Endothelial cell of umbilical vein (primary cell): ENCODE data around the gene ETFA. TPM values are rescaled to one million over a fixed set of nuclear protein-coding genes. Genes with fewer than 3 reads are reported as not detected.

ENCODE experiments used
- BruUV-seq: library from RNA; stranded (reverse); fragments of 400-500 nt; replicated peaks from 2 replicates; lab custom pipeline; 2021; lab: Mats Ljungman, UMichigan
- CTCF ChIA-PET: fragments of 300-600, 350-600 bp; sonication (Branson Sonifier 250); formaldehyde crosslinking; loops from one replicate; lab custom pipeline; 2021; ENCODE audit warnings: antibody characterized with exemption, inconsistent platforms; lab: Charles Lee
- POLR2A ChIA-PET: fragments of 300-600, 350-600 bp; sonication (Branson Sonifier 250); formaldehyde crosslinking; loops from one replicate; lab custom pipeline; 2021; ENCODE audit warnings: antibody characterized with exemption, inconsistent platforms; lab: Charles Lee
- DNase-seq: peaks from one replicate; pipeline ENCODE4 v3.0.0-alpha.2; 2011; ENCODE audit warnings: low read depth, low spot score
- FAIRE-seq: peaks from 2 replicates; lab custom pipeline; 2011; peaks lifted over from hg19 to GRCh38; lab: Jason Lieb, UNC
- H2AFZ ChIP-seq: 2 replicates; pipeline ENCODE4 v1.6.0; 2012; ENCODE audit warnings: low read depth, low read length, control low read depth, inconsistent platforms
- H3K27ac ChIP-seq: 2 replicates; pipeline ENCODE4 v1.5.1; 2011; ENCODE audit warnings: low read depth, mild to moderate bottlenecking, control low read depth, low read length, moderate library complexity; ENCODE audit not compliant: insufficient read depth
- H3K27me3 ChIP-seq, 2 experiments: 2 replicates each; pipeline versions ENCODE4 v1.6.0 to v1.6.1; 2011; ENCODE audit warnings: low read length in 2 of 2, mixed read lengths in 1 of 2; ENCODE audit not compliant: control insufficient read depth in 2 of 2, insufficient read depth in 2 of 2
- H3K36me3 ChIP-seq, 2 experiments: 2 replicates in 1 of 2; 3 replicates in 1 of 2; pipeline ENCODE4 v1.5.1; 2011; ENCODE audit warnings: low read length in 2 of 2, mild to moderate bottlenecking in 1 of 2, moderate library complexity in 1 of 2; ENCODE audit not compliant: control insufficient read depth in 2 of 2, insufficient read depth in 2 of 2; ENCODE audit errors: extremely low read depth in 1 of 2
- H3K4me1 ChIP-seq: 3 replicates; pipeline ENCODE4 v1.5.1; 2011; ENCODE audit warnings: mild to moderate bottlenecking, low read length; ENCODE audit not compliant: control insufficient read depth, insufficient read depth; ENCODE audit errors: extremely low read depth
- H3K4me2 ChIP-seq: 2 replicates; pipeline ENCODE4 v1.6.1; 2011; ENCODE audit warnings: low read length, control low read depth, mixed read lengths; ENCODE audit not compliant: insufficient read depth
- H3K4me3 ChIP-seq, 3 experiments: fragments of 200-600 bp in 1 of 3; sonication (generic), shearing (Covaris generic) in 1 of 3; replicated peaks in 1 of 3; 2 replicates each; pipeline ENCODE4 v1.5.1; 2011 to 2016; ENCODE audit warnings: control low read depth in 3 of 3, low read length in 3 of 3, mild to moderate bottlenecking in 2 of 3, inconsistent platforms in 1 of 3, low read depth in 1 of 3, moderate library complexity in 1 of 3; ENCODE audit not compliant: insufficient read depth in 1 of 3
- H3K79me2 ChIP-seq: 2 replicates; pipeline ENCODE4 v1.6.0; 2012; ENCODE audit warnings: low read length, inconsistent platforms; ENCODE audit not compliant: control insufficient read depth, insufficient read depth
- H3K9ac ChIP-seq: replicated peaks from 2 replicates; pipeline ENCODE3; 2011; ENCODE audit warnings: low read length, control low read depth; ENCODE audit not compliant: insufficient read depth; ENCODE audit errors: extremely low read depth
- H3K9me1 ChIP-seq: replicated peaks from 3 replicates; pipeline ENCODE4 v1.6.0; 2011; ENCODE audit warnings: mild to moderate bottlenecking, low read length; ENCODE audit not compliant: control insufficient read depth, insufficient read depth; ENCODE audit errors: extremely low read depth
- H3K9me3 ChIP-seq: replicated peaks from 2 replicates; pipeline ENCODE4 v1.5.1; 2012; ENCODE audit warnings: low read length, inconsistent platforms; ENCODE audit not compliant: control insufficient read depth, insufficient read depth
- H4K20me1 ChIP-seq: replicated peaks from 2 replicates; pipeline ENCODE3; 2011; ENCODE audit warnings: mild to moderate bottlenecking, low read length; ENCODE audit not compliant: control insufficient read depth, insufficient read depth; ENCODE audit errors: extremely low read depth
- CTCF ChIP-seq, 2 donors: IDR thresholded peaks; 1 replicate in 1 of 2; 2 replicates in 1 of 2; pipeline ENCODE4 v1.5.1; 2011; ENCODE audit warnings: low read length in 2 of 2, mild to moderate bottlenecking in 2 of 2, moderate library complexity in 2 of 2, control low read depth in 1 of 2, inconsistent platforms in 1 of 2, low read depth in 1 of 2; ENCODE audit not compliant: insufficient read depth in 1 of 2; ENCODE audit errors: extremely low read depth in 1 of 2
- EZH2 ChIP-seq: IDR thresholded peaks from 2 replicates; pipeline ENCODE4 v1.6.1; 2012; ENCODE audit warnings: borderline replicate concordance, low read depth, mild to moderate bottlenecking, moderate library complexity, low read length, inconsistent platforms; ENCODE audit not compliant: severe bottlenecking
- FOS ChIP-seq: IDR thresholded peaks from 2 replicates; pipeline ENCODE4 v1.6.1; 2011; ENCODE audit warnings: mild to moderate bottlenecking, low read length, moderate library complexity, borderline replicate concordance; ENCODE audit not compliant: insufficient read depth
- GATA2 ChIP-seq: IDR thresholded peaks from 2 replicates; pipeline ENCODE4 v1.7.0; 2011; ENCODE audit warnings: low read depth, mild to moderate bottlenecking, moderate library complexity, mixed read lengths, low read length; ENCODE audit not compliant: insufficient read length, insufficient read depth
- JUN ChIP-seq: IDR thresholded peaks from 2 replicates; pipeline ENCODE4 v1.6.1; 2011; ENCODE audit warnings: borderline replicate concordance, low read depth; ENCODE audit not compliant: insufficient read length, insufficient read depth
- MYC ChIP-seq: IDR thresholded peaks from one replicate; pipeline ENCODE4 v1.6.1; 2011; ENCODE audit warnings: mild to moderate bottlenecking, low read depth, low read length
- POLR2A ChIP-seq: IDR thresholded peaks from 2 replicates; pipeline ENCODE4 v1.6.1; 2012; ENCODE audit warnings: low read depth, mild to moderate bottlenecking, control low read depth, low read length
- POLR2AphosphoS5 ChIP-seq: IDR thresholded peaks from 2 replicates; pipeline ENCODE4 v1.6.1; 2012; ENCODE audit warnings: low read depth, mild to moderate bottlenecking, control low read depth, low read length, moderate library complexity; ENCODE audit not compliant: insufficient read depth
- dilution Hi-C: fragments of 300-500 bp; cut with MboI; formaldehyde crosslinking; loops from one replicate; pipeline ENCODE4 v1.15.0; 2019; ENCODE audit warnings: low sequenced_read_pairs; ENCODE audit not compliant: extremely low pct_ligation_motif_present
- intact Hi-C: fragments of 100-400 bp; cut with micrococcal nuclease; formaldehyde crosslinking; loops from one replicate; pipeline ENCODE4 v1.10.0; 2022
- polyA plus RNA-seq, 4 experiments: library from polyadenylated mRNA; depleted of rRNA in 3 of 4; stranded (reverse) in 3 of 4; unstranded in 1 of 4; fragments of >200 nt; gene quantifications; 2 replicates each; pipeline versions ENCODE4 v1.2.1 to v1.2.3, GENCODE V29; 2011 to 2012; ENCODE audit warnings: missing spikeins in 1 of 4
- total RNA-seq: library from RNA; stranded (reverse); gene quantifications from 2 replicates; pipeline ENCODE4 v1.2.3, GENCODE V29; 2021
- TF ChIP-seq, protein P1 (sequence below): IDR thresholded peaks from 2 replicates; pipeline ENCODE4 v1.6.1; 2011; ENCODE audit not compliant: insufficient read depth, insufficient read length

ETFA gene
- total and polyA plus RNA-seq, 2 donors (not counting 3 experiments of a cell fraction or from before 2014, with no cell fraction given), result 102 to 116 TPM

DNA sequence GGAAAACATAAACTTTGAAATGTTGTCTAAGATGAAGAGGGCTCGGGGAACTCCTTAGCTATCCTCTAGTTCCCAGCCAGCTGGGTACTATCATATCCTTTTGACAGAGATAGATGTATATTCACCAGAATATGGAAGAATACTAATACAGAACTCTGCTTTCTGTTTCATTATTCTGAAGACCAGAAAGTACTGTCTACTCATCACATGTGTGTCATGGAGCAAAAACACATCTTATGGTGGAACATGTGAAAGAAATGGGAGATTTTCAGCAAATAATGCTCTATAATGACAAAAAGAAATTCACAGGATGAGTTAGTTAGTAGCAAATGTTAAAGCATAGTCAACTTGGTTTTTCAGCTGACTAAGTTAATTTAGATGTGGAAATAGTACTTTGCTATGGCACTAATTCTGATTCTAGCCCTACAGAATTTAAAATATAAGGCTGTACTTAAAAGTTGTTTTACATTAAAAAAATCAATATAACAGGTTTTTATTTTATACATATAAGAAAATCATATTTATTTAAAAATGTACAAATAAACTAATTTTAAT lies 41.8 kb upstream of the ETFA start:
- H2AFZ ChIP-seq, result no peak overlapping the region
- H3K4me3 ChIP-seq, result no peak overlapping the region
- FAIRE-seq, result no peak
- intact Hi-C loops (no loop called here), dilution Hi-C loops (no loop called here)
- peaks cover 0 to 4% of the 10 kb centered on the region in 2 experiments for H3K27me3 ChIP-seq
- H3K9ac ChIP-seq, result no peak overlapping the region
- H3K36me3 ChIP-seq, result no peaks in the 10 kb centered on the region
- ChIA-PET POLR2A (no interaction called here), CTCF (no interaction called here)
- H3K9me1 ChIP-seq, result no peaks in the 10 kb centered on the region
- H3K4me2 ChIP-seq, result no peak overlapping the region
- no peaks in the 10 kb centered on the region for H4K20me1 ChIP-seq
- TF ChIP-seq MYC (no peak), JUN (no peak), EZH2 (no peak), GATA2 (no peak), POLR2AphosphoS5 (no peak), CTCF (IDR thresholded peaks at IDR 0.05; ENCODE audit: extremely low read depth in 1 of 2, insufficient read depth in 1 of 2, low read depth in 1 of 2, low read length in 2 of 2) (no peak), POLR2A (no peak), FOS (no peak)
- TF ChIP-seq, protein P1, sequence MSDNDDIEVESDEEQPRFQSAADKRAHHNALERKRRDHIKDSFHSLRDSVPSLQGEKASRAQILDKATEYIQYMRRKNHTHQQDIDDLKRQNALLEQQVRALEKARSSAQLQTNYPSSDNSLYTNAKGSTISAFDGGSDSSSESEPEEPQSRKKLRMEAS, result no peak
- no TSS peak for BruUV-seq
- no peaks in the 10 kb centered on the region for H3K4me1 ChIP-seq
- no peaks in the 10 kb centered on the region for H3K79me2 ChIP-seq
- DNase-seq, result no peak
- no peaks in the 10 kb centered on the region for H3K9me3 ChIP-seq
- no peak overlapping the region for H3K27ac ChIP-seq
